Testis (tissue), 2 donors: Measurements from ENCODE around the gene NBAS.

Source experiments
- POLR2A ChIP-seq: fragments of 450-650 bp; IDR thresholded peaks from one replicate; pipeline ENCODE4 v1.6.1; 2017; ENCODE audit warnings: antibody characterized with exemption, mild to moderate bottlenecking, moderate library complexity
- TF ChIP-seq, protein P1 (sequence below), 3 experiments: fragments of 450-650 bp in 2 of 3; fragments of 200-600 bp in 1 of 3; sonication (generic) in 1 of 3; IDR thresholded peaks; one replicate each; pipeline ENCODE4 v1.5.1; 2016 to 2019; ENCODE audit warnings: antibody characterized with exemption in 3 of 3, mild to moderate bottlenecking in 2 of 3, moderate library complexity in 1 of 3

DNA sequence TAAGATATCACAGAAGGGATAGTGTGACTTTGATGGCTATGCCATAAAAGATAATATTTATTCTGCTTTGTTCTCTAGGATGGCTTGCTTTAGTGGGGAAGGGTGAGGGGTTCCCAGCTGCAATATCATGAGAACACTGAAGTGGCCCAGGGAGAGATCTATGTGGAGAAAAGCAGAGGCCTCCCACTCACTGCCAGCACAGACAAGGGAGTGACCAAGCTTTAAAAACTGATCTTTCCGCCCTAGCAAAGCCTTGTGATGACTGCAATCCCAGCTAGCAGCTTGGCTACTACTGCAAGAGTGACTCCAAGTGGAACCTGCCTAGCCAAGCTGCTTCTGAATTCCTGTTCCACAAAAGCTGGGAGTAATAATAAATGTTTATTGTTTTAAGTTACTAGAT lies 22.7 kb upstream of the NBAS start:
- no peak for TF ChIP-seq POLR2A
- TF ChIP-seq, protein P1, sequence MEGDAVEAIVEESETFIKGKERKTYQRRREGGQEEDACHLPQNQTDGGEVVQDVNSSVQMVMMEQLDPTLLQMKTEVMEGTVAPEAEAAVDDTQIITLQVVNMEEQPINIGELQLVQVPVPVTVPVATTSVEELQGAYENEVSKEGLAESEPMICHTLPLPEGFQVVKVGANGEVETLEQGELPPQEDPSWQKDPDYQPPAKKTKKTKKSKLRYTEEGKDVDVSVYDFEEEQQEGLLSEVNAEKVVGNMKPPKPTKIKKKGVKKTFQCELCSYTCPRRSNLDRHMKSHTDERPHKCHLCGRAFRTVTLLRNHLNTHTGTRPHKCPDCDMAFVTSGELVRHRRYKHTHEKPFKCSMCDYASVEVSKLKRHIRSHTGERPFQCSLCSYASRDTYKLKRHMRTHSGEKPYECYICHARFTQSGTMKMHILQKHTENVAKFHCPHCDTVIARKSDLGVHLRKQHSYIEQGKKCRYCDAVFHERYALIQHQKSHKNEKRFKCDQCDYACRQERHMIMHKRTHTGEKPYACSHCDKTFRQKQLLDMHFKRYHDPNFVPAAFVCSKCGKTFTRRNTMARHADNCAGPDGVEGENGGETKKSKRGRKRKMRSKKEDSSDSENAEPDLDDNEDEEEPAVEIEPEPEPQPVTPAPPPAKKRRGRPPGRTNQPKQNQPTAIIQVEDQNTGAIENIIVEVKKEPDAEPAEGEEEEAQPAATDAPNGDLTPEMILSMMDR (IDR thresholded peaks at IDR 0.05) = no peak
